Chondrocyte (in vitro differentiated cells): ENCODE measurements around the gene RGSL1. TPM values are rescaled to one million over a fixed set of nuclear protein-coding genes. Genes with fewer than 3 reads are reported as not detected.
"Not testable (repeated sequence)": the region's sequence is repeated elsewhere in the genome, so short reads cannot be mapped to it uniquely, and the experiment has no call there.

ENCODE experiments used
- DNase-seq: peaks from one replicate; pipeline ENCODE4 v3.0.0; 2021; ENCODE audit warnings: mixed read lengths, low spot score
- H3K27ac Mint-ChIP-seq: one replicate; pipeline ENCODE4 v1.8.0; 2021; ENCODE audit warnings: mild to moderate bottlenecking, moderate library complexity, mixed read lengths; ENCODE audit not compliant: unreplicated experiment
- H3K27me3 Mint-ChIP-seq: 2 replicates; pipeline ENCODE4 v1.8.0; 2021; ENCODE audit warnings: low read depth, mixed read lengths
- H3K36me3 Mint-ChIP-seq: 2 replicates; pipeline ENCODE4 v1.8.0; 2021; ENCODE audit warnings: low read depth, mixed read lengths
- H3K4me1 Mint-ChIP-seq: 2 replicates; pipeline ENCODE4 v1.8.0; 2021; ENCODE audit warnings: low read depth, mild to moderate bottlenecking, mixed read lengths
- H3K4me3 Mint-ChIP-seq: one replicate; pipeline ENCODE4 v1.8.0; 2021; ENCODE audit warnings: mild to moderate bottlenecking, moderate library complexity, mixed read lengths; ENCODE audit not compliant: unreplicated experiment
- H3K9me3 Mint-ChIP-seq: 2 replicates; pipeline ENCODE4 v1.8.0; 2021; ENCODE audit warnings: low read depth, mixed read lengths
- total RNA-seq: library from RNA; stranded (reverse); gene quantifications from 3 replicates; pipeline ENCODE4 v1.2.1, GENCODE V29; 2021
- TF ChIP-seq, protein P1 (sequence below): fragments of 200-600 bp; sonication (generic); IDR thresholded peaks from 2 replicates; pipeline ENCODE4 v1.5.0; 2021; ENCODE audit warnings: antibody characterized with exemption, mild to moderate bottlenecking, moderate library complexity

RGSL1 gene
- total RNA-seq, 1 donor from 2014 or later, result not detected

GRCh38 chr1:182525342-182525741 is 75.4 kb downstream of the RGSL1 start:
- no peak overlapping the region for H3K4me3 Mint-ChIP-seq
- peaks cover 12% of the 10 kb centered on the region for H3K27me3 Mint-ChIP-seq
- H3K9me3 Mint-ChIP-seq, result peaks cover 38% of the 10 kb centered on the region
- H3K27ac Mint-ChIP-seq, result no peak overlapping the region
- H3K36me3 Mint-ChIP-seq, result no peaks in the 10 kb centered on the region
- H3K4me1 Mint-ChIP-seq, result peaks cover 3% of the 10 kb centered on the region
- no peak for DNase-seq
- TF ChIP-seq, protein P1, sequence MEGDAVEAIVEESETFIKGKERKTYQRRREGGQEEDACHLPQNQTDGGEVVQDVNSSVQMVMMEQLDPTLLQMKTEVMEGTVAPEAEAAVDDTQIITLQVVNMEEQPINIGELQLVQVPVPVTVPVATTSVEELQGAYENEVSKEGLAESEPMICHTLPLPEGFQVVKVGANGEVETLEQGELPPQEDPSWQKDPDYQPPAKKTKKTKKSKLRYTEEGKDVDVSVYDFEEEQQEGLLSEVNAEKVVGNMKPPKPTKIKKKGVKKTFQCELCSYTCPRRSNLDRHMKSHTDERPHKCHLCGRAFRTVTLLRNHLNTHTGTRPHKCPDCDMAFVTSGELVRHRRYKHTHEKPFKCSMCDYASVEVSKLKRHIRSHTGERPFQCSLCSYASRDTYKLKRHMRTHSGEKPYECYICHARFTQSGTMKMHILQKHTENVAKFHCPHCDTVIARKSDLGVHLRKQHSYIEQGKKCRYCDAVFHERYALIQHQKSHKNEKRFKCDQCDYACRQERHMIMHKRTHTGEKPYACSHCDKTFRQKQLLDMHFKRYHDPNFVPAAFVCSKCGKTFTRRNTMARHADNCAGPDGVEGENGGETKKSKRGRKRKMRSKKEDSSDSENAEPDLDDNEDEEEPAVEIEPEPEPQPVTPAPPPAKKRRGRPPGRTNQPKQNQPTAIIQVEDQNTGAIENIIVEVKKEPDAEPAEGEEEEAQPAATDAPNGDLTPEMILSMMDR, result no peak

- TF ChIP-seq, protein P1, result no peak
- DNase-seq, result no peak
- H3K27me3 Mint-ChIP-seq, result peaks cover 20% of the 10 kb centered on the region
- no peak overlapping the region for H3K4me3 Mint-ChIP-seq
- peaks cover 38% of the 10 kb centered on the region for H3K9me3 Mint-ChIP-seq
- H3K27ac Mint-ChIP-seq, result no peak overlapping the region
- H3K4me1 Mint-ChIP-seq, result no peaks in the 10 kb centered on the region
- no peaks in the 10 kb centered on the region for H3K36me3 Mint-ChIP-seq
Observed at GRCh38 chr1:182527680-182528079, 77.7 kb downstream of the RGSL1 start.

DNA sequence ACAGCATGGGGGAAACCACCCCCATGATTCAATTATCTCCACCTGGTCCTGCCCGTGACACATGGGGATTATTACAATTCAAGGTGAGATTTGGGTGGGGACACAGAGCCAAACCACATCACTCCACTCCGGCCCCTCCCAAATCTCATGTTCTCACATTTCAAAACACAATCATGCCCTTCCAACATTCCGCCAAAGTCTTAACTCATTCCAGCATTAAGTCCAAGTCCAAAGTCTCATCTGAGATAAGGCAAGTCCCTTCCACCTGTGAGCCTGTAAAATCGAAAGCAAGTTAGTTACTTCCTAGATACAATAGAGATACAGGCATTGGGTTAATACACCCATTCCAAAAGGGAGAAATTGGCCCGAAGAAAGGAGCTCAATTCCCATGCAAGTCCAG is 78.3 kb downstream of the RGSL1 start:
- H3K36me3 Mint-ChIP-seq, H3K4me3 Mint-ChIP-seq, DNase-seq, H3K4me1 Mint-ChIP-seq, H3K27ac Mint-ChIP-seq: not testable (repeated sequence)
- H3K27me3 Mint-ChIP-seq, result peaks cover 20% of the 10 kb centered on the region
- peaks cover 38% of the 10 kb centered on the region for H3K9me3 Mint-ChIP-seq

DNA sequence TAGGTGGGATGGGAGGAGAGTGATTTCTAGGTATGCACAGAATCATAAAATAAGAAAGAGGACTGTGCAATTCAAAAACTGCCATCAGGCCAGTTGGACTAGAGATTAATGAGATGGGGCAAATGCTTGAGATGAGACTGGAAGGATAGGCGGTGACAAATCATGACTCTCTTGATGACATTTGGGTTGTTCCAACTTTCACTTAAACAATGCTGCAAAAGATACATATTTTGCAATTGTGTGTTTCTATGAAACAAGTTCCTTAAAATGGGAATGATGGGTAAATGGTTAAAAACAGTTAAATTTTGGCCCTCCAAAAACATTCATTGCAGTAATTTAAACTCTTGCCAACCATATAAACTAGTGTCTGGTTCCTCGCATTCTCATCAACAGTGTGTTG is 84.0 kb downstream of the RGSL1 start:
- H3K27ac Mint-ChIP-seq, result no peak overlapping the region
- H3K27me3 Mint-ChIP-seq, result peaks cover 18% of the 10 kb centered on the region
- no peak for DNase-seq
- no peaks in the 10 kb centered on the region for H3K9me3 Mint-ChIP-seq
- no peak overlapping the region for H3K4me3 Mint-ChIP-seq
- no peaks in the 10 kb centered on the region for H3K36me3 Mint-ChIP-seq
- H3K4me1 Mint-ChIP-seq, result no peaks in the 10 kb centered on the region
- TF ChIP-seq, protein P1, result no peak

DNA sequence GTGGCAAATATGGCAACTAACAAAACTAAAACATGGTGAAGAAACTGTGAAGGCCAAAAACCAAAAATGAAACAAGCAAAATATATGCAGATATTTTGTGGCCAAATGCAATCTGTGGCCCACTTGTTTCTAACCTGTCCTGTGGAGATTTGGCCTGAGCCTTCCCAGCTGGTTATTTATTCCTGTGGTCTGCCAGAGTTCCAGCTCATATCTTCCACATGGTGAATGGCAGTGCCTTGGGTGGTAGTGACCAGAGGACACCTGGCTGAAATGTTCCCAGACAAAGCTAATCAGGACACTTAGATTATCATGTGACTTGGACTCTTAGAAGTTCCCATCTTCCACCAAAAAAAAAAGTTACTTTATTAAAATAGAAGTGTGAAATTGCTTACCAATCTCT is 99.4 kb downstream of the RGSL1 start:
- Mint-ChIP-seq H3K36me3 (no peaks in the 10 kb centered on the region), H3K4me3 (no peak overlapping the region), H3K27ac (no peak overlapping the region), H3K27me3 (peaks cover 14% of the 10 kb centered on the region), H3K4me1 (peaks cover 11% of the 10 kb centered on the region), H3K9me3 (peaks cover 11% of the 10 kb centered on the region)
- TF ChIP-seq, protein P1, result no peak
- DNase-seq, result no peak

DNA sequence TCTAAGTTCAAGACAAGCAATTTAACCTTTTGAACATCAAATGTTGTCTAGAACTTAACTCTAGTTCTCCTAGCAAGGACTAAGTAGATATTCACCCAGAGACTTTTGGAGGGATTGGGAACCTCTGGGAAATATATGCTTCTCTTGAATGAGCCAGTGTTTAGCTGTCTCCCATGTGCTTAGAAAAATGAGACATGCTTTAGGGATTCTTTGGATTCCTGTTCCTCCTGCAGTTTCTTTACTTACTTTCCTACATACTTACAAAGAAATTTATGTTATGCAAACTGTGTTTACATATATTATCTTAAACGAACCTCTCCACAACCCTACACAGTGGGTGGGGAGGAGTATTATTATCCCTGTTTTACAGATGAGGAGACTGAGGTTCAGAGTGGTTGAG is 99.9 kb downstream of the RGSL1 start:
- H3K27ac Mint-ChIP-seq, result no peak overlapping the region
- H3K9me3 Mint-ChIP-seq, result peaks cover 11% of the 10 kb centered on the region
- H3K4me1 Mint-ChIP-seq, result peaks cover 11% of the 10 kb centered on the region
- DNase-seq, result no peak
- no peak overlapping the region for H3K4me3 Mint-ChIP-seq
- no peaks in the 10 kb centered on the region for H3K36me3 Mint-ChIP-seq
- H3K27me3 Mint-ChIP-seq, result peaks cover 10% of the 10 kb centered on the region
- TF ChIP-seq, protein P1, result no peak
